OCI-LY1 (cell line): Measurements from ENCODE around the gene SH2D5.

Experiments
- H2AFZ ChIP-seq: fragments of 200-600 bp; sonication (generic), shearing (Covaris generic); 2 replicates; pipeline ENCODE4 v1.6.0; 2014; ENCODE audit warnings: antibody characterized with exemption, mild to moderate bottlenecking, low read length
- H3F3A ChIP-seq: fragments of 200-600 bp; sonication (generic), shearing (Covaris generic); 2 replicates; pipeline ENCODE4 v1.6.0; 2014; ENCODE audit warnings: mild to moderate bottlenecking, antibody characterized with exemption, low read length, moderate library complexity; ENCODE audit not compliant: insufficient read depth
- H3K27ac ChIP-seq: fragments of 200-600 bp; sonication (generic); 2 replicates; pipeline ENCODE4 v1.5.1; 2014; ENCODE audit warnings: low read length, mixed run types, mild to moderate bottlenecking, low read depth; ENCODE audit not compliant: poor library complexity, severe bottlenecking
- H3K27me3 ChIP-seq: fragments of 200-600 bp; sonication (generic); 2 replicates; pipeline ENCODE4 v1.6.0; 2014; ENCODE audit warnings: antibody characterized with exemption, mild to moderate bottlenecking, low read length, moderate library complexity; ENCODE audit not compliant: insufficient read depth
- H3K36me3 ChIP-seq: fragments of 200-600 bp; sonication (generic); 2 replicates; pipeline ENCODE4 v1.6.1; 2014; ENCODE audit warnings: mild to moderate bottlenecking, antibody characterized with exemption, low read length, moderate library complexity, mixed read lengths; ENCODE audit not compliant: insufficient read depth
- H3K4me1 ChIP-seq: fragments of 200-600 bp; sonication (generic); 2 replicates; pipeline ENCODE4 v1.5.1; 2014; ENCODE audit warnings: mild to moderate bottlenecking, low read length, moderate library complexity; ENCODE audit not compliant: insufficient read depth, severe bottlenecking
- H3K4me2 ChIP-seq: fragments of 200-600 bp; sonication (generic), shearing (Covaris generic); 2 replicates; pipeline ENCODE4 v1.6.1; 2014; ENCODE audit warnings: low read length
- H3K4me3 ChIP-seq: fragments of 200-600 bp; sonication (generic); 2 replicates; pipeline ENCODE4 v1.5.1; 2014; ENCODE audit warnings: low read length, low read depth, mild to moderate bottlenecking, mixed read lengths; ENCODE audit not compliant: poor library complexity, severe bottlenecking
- H3K79me2 ChIP-seq: fragments of 200-600 bp; shearing (Covaris generic); 2 replicates; pipeline ENCODE4 v1.6.1; 2016; ENCODE audit warnings: mixed run types, low read length, mixed read lengths; ENCODE audit not compliant: insufficient read depth
- H3K9ac ChIP-seq: fragments of 200-600 bp; sonication (generic), shearing (Covaris generic); 2 replicates; pipeline ENCODE4 v1.6.1; 2014; ENCODE audit warnings: mild to moderate bottlenecking, low read length, mixed read lengths
- H3K9me2 ChIP-seq: fragments of 200-600 bp; sonication (generic), shearing (Covaris generic); 2 replicates; pipeline ENCODE4 v1.6.1; 2014; ENCODE audit warnings: low read depth, mild to moderate bottlenecking, low read length, mixed read lengths
- H3K9me3 ChIP-seq: fragments of 200-600 bp; shearing (Covaris generic); 2 replicates; pipeline ENCODE4 v1.6.1; 2014; ENCODE audit warnings: low read length, mixed read lengths
- H4K20me1 ChIP-seq: fragments of 200-600 bp; sonication (generic), shearing (Covaris generic); 2 replicates; pipeline ENCODE4 v1.6.0; 2016; ENCODE audit warnings: mild to moderate bottlenecking, low read length; ENCODE audit not compliant: insufficient read depth
- EZH2 ChIP-seq: fragments of 200-600 bp; sonication (generic), shearing (Covaris generic); IDR thresholded peaks from 2 replicates; pipeline ENCODE4 v1.8.0; 2017; ENCODE audit warnings: borderline replicate concordance, mixed run types, mild to moderate bottlenecking, antibody characterized with exemption, low read length, moderate library complexity, mixed read lengths
- TF ChIP-seq, protein P1 (sequence below): fragments of 200-600 bp; sonication (generic), shearing (Covaris generic); IDR thresholded peaks from 2 replicates; pipeline ENCODE4 v1.5.1; 2017; ENCODE audit warnings: mild to moderate bottlenecking, antibody characterized with exemption, low read length, moderate library complexity, mixed read lengths

The SH2D5 gene

DNA sequence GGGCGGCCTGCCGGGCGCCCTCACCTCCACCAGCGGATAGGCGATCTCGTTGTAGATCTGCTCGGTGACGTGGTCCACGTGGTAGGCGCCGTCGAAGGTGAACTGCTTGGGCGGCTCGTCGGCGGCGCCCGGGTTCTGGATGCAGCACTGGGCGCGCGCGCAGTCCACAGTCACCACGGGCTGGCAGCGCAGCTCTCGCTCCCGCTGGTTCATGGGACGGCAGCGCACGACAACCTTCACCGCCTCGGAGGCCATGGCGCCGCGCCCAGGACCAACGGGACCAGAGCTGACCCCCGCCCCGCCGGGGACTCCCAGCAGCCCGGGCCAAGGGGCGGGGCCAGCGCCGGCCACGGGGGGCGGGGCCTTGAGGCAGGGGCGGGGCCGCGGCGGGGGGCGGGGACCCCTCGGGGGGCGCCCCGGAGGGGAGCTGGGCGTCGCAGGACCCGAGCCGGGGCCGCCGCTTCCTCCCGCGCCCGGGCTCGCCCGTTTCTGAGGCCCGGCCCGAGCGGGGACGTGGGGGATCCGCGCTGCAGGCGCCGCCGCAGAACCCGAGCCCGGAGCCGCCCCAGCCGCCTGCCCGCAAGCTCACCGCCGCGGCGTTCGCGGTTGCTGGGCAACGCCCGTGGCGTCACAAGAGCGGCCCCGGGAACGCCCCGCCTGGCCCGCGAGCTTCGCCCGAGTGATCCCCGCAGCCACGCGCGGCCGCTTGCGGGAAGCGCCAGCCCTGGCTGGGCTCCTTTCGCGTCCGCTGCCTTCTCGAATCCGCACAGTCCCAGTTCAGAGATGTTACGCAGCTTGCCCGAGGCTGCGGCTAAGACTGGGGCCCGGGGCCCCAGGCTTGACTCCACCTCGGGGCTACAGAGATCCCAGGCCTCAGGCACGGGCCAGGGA is 14.8 kb downstream of the SH2D5 start, which contains the start of gene KIF17:
Gene KIF17, minus strand, starts transcription at position 556 of the 891 bp plus-strand sequence. Its CDS starts 301 bp downstream, at position 255.
- Histone ChIP-seq H3K9me3 (no peaks in the 10 kb centered on the region), H3K4me3 (peak within 1 kb of the TSS; percentile 50), H3K9me2 (no peaks in the 10 kb centered on the region), H3K27ac (no peak within 1 kb of the TSS), H3F3A (no peaks in the 10 kb centered on the region), H2AFZ (no peak within 1 kb of the TSS), H3K4me2 (peak within 1 kb of the TSS; percentile 67), H4K20me1 (no peaks in the 10 kb centered on the region), H3K9ac (no peak within 1 kb of the TSS), H3K36me3 (no peaks in the 10 kb centered on the region), H3K79me2 (no peaks in the 10 kb centered on the region), H3K27me3 (no peaks in the 10 kb centered on the region; the same call in 1 of the 2 replicates), H3K4me1 (no peaks in the 10 kb centered on the region)
- TF ChIP-seq EZH2: no peak
- TF ChIP-seq, protein P1, sequence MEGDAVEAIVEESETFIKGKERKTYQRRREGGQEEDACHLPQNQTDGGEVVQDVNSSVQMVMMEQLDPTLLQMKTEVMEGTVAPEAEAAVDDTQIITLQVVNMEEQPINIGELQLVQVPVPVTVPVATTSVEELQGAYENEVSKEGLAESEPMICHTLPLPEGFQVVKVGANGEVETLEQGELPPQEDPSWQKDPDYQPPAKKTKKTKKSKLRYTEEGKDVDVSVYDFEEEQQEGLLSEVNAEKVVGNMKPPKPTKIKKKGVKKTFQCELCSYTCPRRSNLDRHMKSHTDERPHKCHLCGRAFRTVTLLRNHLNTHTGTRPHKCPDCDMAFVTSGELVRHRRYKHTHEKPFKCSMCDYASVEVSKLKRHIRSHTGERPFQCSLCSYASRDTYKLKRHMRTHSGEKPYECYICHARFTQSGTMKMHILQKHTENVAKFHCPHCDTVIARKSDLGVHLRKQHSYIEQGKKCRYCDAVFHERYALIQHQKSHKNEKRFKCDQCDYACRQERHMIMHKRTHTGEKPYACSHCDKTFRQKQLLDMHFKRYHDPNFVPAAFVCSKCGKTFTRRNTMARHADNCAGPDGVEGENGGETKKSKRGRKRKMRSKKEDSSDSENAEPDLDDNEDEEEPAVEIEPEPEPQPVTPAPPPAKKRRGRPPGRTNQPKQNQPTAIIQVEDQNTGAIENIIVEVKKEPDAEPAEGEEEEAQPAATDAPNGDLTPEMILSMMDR: no peak

DNA sequence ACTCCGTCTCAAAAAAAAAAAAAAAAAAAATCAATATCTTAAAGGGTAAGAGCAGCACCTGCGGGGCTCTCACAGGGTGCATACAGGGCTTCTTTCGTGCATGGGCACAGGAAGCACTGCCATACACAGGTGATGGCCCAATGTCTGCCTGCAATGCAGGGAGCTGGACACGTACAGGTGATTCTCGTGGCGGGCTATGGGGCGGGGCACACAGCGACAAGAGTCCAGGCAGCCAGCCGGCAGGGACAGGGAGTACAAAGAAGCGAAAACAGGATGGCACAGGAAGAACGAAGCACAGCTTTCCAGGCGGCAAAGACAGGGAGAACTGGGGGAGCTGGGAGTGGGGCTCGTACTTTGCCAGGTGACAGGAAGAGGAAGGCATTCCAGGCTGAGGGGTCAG is 16.3 kb downstream of the SH2D5 start:
- no peaks in the 10 kb centered on the region for H3K36me3 ChIP-seq
- H3K9ac ChIP-seq: no peak overlapping the region
- no peak overlapping the region for H2AFZ ChIP-seq
- no peak overlapping the region for H3K4me2 ChIP-seq
- H3K9me2 ChIP-seq: no peaks in the 10 kb centered on the region
- H3K79me2 ChIP-seq: no peaks in the 10 kb centered on the region
- no peaks in the 10 kb centered on the region for H3K4me1 ChIP-seq
- no peaks in the 10 kb centered on the region for H3F3A ChIP-seq
- H3K9me3 ChIP-seq: no peaks in the 10 kb centered on the region
- H3K4me3 ChIP-seq: no peak overlapping the region
- TF ChIP-seq, protein P1: no peak
- no peak for TF ChIP-seq EZH2
- H3K27ac ChIP-seq: no peak overlapping the region
- H4K20me1 ChIP-seq: no peaks in the 10 kb centered on the region
- H3K27me3 ChIP-seq: no peaks in the 10 kb centered on the region; the same call in 1 of the 2 replicates

DNA sequence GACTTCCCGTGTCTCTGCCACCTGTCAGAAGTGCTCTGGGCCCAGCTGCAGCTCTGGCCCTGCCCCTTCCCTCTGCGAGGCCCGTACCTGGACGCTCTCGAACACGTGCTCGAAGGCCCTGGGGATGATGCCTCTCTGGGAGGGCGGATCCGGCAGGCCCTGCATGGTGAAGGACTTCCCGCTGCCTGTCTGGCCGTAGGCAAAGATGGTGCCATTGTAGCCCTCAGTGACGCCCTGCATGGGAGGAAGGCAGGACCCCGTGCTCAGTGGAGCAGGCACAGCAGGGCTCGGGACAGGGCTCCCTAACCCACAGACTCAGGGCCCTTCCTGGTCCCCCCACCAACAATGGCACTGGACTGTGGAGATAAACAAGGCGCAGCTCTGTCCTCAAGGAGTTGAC is 17.1 kb downstream of the SH2D5 start:
- H3K36me3 ChIP-seq: no peaks in the 10 kb centered on the region
- no peak overlapping the region for H2AFZ ChIP-seq
- H3K79me2 ChIP-seq: no peaks in the 10 kb centered on the region
- no peaks in the 10 kb centered on the region for H4K20me1 ChIP-seq
- no peak overlapping the region for H3K27ac ChIP-seq
- H3K4me1 ChIP-seq: no peaks in the 10 kb centered on the region
- no peaks in the 10 kb centered on the region; the same call in 1 of the 2 replicates for H3K27me3 ChIP-seq
- no peaks in the 10 kb centered on the region for H3F3A ChIP-seq
- H3K9me2 ChIP-seq: no peaks in the 10 kb centered on the region
- no peaks in the 10 kb centered on the region for H3K9me3 ChIP-seq
- no peak overlapping the region for H3K9ac ChIP-seq
- TF ChIP-seq EZH2: no peak
- TF ChIP-seq, protein P1: no peak
- H3K4me2 ChIP-seq: no peak overlapping the region
- H3K4me3 ChIP-seq: no peak overlapping the region
